ENCODE measurements around the gene CDSN.

CDSN gene

DNA sequence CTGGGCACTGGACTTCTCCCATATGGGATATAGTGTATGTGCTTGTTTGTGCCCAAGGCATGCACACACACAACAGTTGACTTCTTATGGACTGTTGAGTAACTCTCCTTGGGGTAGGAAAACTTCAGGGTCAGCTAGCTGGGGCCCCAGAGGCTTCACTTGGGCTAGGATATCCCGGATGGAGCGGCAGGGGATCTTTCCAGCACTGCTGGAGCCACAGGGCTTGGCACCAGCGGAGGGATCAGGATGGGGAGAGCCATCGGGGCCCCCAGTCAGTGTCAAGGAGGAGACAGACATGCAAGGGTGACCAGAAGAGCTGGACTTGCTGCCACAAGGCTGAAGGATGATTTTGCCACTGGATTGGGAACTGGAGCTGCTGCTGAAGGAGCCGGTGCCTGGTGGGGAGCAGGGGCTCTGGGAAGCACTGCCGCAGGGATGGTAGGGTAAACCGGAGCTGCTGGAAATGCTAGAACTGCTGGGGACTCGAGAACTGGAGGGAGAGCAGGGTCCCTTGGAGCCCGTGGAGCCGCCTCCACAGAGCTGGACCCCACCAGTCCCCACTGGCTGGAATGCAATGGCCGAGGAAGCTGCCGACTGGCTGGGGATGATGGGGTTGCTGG lies 4.2 kb downstream of the CDSN start:
- DNase-seq, result no peak

DNA sequence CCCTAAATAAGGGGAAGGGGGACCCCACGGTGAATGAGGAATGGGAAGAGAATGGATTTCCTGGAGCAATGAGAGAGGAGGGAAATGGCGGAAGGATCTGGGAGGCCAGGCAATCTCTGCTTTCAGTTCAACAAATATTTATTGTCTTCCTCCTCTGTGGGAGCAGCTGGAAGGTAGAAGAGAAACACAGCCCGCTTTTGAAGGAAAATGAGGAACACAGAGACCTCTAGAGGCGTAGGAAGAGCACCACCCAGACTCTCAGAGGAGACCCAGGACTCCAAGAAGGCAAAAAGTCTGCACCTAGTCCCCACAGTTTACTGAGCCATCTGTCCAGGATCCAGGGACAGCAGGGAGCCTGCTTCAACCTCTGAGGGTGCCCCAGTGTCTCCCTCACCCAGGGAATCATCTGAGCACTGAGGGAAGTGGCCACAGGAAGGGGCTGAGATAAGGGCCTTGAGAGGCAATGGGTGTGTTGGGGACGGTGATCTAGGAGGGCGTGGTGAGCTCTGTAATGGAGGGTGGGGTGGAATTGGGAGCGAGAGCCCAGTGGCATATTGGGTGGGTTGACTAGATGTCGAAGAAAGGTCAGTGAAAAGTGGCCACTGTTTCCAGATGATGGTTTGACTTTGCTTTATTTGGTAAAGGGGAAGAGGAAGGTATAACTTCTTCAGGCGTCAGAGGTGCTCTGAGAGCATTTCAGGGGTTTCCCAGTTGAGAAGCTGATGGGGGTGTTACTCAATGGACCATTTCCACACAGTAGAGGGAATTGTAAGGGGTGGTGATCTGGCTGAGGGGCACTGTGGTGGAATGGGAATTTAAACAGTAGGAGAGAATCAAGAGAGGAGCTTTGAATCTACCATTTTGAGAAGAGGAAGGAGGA lies 5.0 kb downstream of the CDSN start:
- no peak for DNase-seq

- no peak for DNase-seq
Measured at GRCh38 chr6:31114541-31114878, 5.7 kb downstream of the CDSN start, which contains the start of gene PSORS1C1. Gene PSORS1C1 (plus strand): TSS chr6:31114800. CDS start chr6:31129633, 14,833 bp downstream.

- no peak for DNase-seq
Measured at GRCh38 chr6:31113861-31114540, 6.2 kb downstream of the CDSN start.

DNA sequence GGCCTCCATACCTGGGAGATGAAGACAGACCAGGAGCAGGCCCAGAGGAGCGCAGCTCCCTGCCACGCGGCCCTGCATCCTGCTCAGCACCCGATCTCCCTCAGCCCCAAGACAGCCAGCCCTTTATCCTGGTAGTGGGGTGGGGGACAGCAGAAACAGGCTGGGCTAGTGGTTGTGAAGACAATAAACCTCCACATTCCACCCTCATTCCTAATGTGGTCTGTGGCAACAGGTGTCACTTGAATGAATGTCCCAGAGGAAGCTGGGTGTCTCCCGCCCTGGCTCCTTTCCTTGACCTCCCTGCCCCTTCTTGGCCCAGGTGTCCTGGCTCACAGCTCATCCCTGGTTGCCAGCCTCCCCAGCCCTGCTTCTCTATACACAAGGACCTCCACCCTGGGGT lies 7.8 kb downstream of the CDSN start, which contains the start of gene C6orf15:
Gene C6orf15 (minus strand): TSS at position 98 of the 400 bp plus-strand sequence. CDS start 20 bp downstream, at position 78.
- no peak for DNase-seq

DNA sequence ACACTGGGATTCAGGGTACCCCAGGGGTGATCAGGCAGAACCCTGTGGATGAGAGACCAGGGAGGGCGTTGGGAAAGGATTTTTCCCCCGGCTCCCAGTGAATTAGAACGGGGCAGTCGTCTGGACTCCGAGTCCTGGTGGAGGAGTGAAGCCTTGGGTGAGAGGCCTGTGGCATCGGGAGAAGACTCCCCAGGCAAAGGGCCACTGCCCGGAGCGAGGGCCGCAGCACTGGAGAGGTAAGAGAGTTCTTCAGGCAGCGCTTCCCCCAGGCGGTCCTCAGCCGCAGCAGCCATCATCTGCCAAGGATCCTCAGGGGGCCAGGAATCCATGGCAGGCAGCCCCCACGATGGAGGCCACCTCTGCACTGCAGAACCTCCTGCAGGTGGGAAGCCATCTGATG lies 8.5 kb downstream of the CDSN start:
- DNase-seq, result no peak

DNA sequence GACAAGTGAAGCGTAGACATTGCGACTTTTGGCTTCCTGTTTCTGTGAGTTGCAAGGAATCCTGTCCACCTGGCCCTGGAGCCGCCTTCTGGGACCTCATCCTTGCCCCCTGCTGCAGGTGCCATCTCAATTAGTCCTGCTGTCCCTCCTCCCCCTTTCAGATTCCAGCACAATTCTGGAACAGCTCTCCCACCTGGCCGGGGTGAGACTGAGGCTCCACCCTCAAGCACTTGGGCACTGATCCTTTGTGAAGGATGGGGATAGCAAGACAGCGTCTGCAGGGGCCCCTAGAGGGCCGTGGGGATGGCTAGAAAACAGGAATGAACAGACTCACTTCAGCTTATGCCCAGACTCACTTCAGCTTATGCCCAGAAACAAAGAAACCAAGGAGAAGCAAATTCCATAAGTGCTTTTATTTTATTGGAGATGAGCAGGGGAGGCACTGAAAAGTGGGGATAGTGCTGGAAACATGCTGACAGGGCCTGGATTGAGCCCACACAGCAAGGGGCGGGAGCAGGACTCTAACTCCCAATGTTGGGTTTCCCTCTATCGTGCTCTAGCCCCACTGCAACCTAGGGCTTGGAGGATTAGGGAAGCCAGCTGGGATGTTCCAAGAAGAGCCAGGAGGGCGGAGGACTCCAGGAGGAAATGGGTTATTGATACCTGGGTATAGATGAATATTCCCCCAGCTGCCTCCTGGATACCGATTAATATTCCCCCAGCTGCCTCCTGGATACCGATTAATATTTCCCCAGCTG lies 9.2 kb downstream of the CDSN start:
- no peak for DNase-seq

DNA sequence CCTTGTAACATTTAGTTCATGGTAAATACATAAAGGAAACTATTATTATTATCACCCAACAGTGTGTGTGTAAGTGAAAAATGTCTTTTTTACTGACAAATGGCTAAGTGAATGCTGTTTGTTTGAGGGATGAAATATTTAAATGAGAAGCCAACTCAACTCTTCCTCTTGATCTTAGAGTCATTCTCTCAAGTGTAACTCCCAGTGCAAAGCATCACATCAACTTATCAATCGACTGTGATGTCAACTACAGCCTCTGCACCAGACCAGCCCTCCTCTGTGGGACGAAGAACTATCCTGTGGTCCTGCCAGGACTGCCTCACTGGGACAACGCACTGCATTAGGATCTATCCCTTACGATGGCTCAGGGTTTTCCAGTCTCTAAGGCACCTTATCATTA lies 13.2 kb downstream of the CDSN start:
- no peak for DNase-seq

DNA sequence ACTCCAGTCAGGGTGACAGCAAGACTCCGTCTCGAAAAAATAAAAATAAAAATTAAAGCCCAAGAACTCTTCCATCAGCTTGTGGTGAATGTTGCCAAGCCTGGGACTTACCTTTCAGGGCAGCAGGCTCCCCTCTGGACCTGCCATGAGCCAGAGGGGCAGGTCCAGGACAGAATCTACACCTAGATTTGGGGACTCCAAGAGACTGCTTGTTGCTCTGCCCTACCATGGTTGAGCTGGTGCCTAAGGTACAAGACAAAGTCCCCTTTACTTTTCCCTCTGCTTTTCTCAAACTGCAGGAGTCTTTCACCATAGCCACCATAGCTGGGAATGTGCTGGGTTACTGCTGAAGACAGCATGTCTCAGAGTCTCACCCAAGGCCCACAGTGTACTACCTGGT lies 17.1 kb downstream of the CDSN start:
- no peak for DNase-seq

DNA sequence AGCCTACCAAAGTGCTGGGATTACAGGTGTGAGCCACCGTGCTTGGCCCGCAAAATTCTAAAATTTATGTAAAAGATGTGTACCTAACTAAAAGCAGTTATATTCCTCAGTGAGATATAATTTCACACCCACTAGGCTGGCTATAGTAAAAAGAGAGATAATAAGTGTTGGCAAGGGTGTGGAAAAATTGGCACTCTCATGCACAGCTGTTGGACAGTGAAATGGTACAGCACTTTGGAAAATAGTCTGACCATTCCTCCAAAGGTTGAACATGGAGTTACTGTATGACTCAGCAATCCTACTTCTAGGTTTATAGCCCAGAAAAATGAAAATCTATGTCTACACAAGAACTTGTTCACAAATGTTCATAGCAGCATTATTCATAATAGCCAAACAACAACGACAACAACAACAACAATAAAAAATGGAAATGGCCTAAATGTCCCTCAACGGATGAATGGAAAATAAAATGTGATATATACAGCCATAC lies 21.8 kb downstream of the CDSN start:
- no peak for DNase-seq

DNA sequence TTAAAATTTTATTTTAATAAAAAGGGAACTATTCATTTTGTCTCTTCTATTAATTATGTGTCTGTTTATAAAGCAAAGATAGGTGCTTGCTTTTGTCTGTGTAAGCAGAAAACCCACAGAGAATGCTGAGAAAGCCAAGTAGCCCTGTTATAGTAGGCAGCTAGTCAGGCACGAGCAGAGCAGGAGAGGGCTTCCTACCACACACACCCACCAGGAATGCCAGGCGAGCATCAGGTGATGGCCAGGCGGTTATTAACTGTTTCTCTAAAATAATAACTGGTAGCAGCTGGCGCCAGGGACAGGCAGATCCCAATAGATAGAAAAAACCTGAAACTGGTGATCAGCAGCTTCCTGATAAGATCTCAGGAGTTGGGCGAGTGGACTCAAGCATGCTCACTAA lies 23.6 kb downstream of the CDSN start:
- no peak for DNase-seq

DNA sequence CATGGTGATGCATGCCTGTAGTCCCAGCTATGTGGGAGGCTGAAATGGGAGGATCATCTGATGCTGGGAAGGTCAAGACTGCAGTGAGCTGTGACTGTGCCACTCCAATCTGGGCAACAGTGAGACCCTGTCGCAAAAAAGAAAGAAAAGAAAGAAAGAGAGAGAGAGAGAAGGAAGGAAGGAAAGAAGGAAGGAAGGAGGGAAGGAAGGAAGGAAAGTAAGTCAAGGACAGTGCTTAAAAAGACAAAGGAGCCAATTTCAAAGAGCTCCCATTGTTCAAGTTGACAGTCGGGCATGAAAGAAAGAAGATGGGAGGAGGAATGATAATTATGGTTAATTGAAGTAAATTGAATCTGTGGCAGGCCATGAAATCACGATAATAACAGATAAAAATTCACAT lies 24.0 kb downstream of the CDSN start:
- no peak for DNase-seq

DNA sequence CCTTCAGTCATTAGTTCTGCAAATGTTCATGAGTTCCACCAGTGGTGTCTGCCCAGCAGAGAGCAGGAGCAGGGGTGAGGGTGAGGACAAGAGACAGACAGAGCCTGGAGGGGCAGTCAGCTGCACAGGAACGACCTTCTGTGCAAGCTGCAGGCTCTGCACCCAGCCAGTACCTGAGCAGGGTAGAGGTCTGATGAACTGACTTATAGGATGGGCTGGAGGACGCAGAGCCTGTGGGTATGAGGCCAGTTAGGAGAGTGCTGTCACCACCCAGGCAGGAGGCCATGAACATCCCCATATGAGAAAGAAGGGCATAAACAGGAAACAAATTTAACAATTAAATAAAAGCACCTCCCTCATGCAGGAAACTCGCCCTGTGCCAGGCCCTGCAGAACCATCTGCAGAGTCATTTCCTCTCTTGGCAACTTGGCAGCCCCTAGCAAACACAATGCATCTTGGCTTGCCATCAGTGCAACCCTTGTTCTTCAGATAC lies 25.8 kb downstream of the CDSN start:
- DNase-seq, result peak; percentile 36

GRCh38 chr6:31092769-31093505 lies 27.3 kb downstream of the CDSN start:
- DNase-seq, result no peak

DNA sequence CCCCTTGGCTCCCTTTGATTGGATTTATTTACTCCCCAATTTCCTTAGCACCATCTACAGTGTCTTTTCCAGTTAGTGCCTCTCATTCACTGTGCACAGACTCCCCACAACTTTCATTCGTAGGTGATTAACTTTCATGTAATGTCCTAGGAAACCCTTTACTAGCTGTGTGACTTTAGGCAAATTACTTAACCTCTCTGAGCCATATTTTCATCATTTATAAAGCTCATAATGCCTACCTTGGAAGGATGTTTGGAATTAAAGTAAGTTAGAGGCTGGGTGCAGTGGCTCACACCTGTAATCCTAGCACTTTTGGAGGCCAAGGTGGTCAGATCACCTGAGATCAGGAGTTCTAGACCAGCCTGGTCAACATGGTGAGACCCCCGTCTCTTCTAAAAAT lies 28.0 kb downstream of the CDSN start:
- DNase-seq, result no peak

DNA sequence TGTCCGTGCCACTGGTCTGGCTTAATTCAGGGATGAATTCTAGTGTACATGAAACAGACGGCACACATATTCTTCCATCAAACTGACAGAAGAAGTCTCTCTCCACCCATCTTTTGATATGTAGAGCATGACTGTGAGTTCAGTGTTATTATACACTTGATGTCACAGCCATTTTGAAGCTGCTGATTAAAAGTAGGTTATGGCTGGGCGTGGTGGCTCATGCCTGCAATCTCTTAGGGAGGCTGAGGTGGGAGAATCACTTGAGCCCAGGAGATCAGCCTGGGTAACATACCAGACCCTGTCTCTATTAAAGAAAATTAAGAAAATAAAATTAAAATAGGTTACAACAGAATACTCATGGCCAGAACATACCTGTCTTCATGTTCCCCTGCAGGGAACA lies 28.6 kb downstream of the CDSN start:
- no peak for DNase-seq

DNA sequence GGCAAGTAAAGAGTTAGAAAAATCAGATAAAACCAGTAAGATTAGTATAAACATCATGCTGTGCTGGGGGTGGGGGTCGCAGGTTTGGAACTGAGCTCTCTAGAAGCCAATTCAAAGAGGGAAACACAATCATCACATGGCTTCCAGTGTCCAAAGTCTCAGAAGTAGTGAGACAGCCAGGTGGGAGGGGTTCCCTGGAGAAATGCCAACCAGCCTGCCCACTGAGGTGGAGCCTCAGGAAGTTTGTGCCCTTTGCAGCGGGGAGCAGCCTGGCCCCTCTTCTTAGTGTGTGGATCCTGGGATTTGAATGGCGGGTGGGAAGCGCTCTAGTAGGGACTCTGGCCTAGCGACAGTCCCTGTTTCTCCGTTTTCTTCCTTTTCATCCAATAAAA lies 29.3 kb downstream of the CDSN start:
- DNase-seq, result no peak

- DNase-seq, result no peak
Measured at GRCh38 chr6:31090275-31090972, 29.8 kb downstream of the CDSN start.

- peak; percentile 82 for DNase-seq
Measured at GRCh38 chr6:31087494-31088089, 32.7 kb downstream of the CDSN start.

DNA sequence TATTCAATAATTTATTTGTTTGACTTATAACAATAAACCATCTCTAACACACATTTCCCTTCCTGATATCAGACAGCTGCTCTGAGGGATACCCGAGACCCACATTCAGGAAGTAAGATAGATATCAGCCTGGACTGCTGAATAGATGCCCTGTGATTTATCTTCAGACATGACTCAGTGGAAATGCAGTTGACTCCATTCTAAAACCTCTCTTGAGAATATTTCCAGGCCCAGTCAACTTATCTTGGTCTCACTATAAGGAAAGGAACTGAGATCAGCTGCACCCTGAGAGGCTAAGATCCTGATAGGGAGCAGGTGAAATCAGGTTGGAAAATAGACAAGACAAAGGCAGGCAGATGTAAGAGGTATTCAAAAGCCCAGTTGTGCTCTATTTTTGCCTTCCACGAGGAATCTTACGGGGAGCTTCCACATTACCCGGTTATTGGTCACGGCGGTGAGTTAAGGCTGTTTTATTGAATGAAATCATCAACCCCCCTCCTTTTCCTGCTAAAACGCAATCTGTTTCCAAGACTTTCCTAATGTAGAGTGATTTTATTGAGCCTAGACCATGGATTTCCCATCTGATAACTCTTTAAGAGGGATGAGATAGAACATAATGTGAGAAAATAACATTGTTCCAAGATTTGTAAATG lies 33.3 kb downstream of the CDSN start:
- DNase-seq, result no peak

All from activated CD4-positive, CD25-positive, alpha-beta regulatory T cell treated with anti-CD3 and anti-CD28 coated beads, Interleukin-2, amount 50 U/mL, for 72 hours (primary cell).